ENCODE results near the gene RILP.
"Not testable (repeated sequence)": the region's sequence is repeated elsewhere in the genome, so short reads cannot be mapped to it uniquely, and the experiment has no call there.

Gene RILP

DNA sequence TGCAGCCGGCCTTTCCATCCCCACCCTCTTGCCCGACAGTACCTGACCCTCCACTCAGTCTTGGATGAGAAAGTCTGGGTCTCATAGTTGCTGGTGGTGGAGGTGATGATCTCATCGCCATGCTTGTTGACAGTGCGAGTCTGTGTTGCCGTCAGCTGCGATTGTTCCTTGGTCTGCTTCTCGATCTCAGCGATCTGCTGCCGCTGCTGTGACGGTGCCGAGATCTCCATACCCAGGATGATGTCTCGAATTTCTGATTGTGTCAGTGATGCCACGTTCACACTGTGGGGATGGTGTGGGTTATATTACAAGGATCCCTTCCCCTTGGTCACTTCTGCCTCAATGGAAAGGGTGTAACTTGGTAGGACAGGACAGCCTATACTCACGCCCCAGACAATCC lies 4.1 kb upstream of the RILP start:
- H3K4me3 ChIP-seq (replicated peaks; ENCODE audit: low read depth, low read length): no peak overlapping the region
- DNase-seq (ENCODE audit: low read depth): no peak
- TF ChIP-seq, protein P1, sequence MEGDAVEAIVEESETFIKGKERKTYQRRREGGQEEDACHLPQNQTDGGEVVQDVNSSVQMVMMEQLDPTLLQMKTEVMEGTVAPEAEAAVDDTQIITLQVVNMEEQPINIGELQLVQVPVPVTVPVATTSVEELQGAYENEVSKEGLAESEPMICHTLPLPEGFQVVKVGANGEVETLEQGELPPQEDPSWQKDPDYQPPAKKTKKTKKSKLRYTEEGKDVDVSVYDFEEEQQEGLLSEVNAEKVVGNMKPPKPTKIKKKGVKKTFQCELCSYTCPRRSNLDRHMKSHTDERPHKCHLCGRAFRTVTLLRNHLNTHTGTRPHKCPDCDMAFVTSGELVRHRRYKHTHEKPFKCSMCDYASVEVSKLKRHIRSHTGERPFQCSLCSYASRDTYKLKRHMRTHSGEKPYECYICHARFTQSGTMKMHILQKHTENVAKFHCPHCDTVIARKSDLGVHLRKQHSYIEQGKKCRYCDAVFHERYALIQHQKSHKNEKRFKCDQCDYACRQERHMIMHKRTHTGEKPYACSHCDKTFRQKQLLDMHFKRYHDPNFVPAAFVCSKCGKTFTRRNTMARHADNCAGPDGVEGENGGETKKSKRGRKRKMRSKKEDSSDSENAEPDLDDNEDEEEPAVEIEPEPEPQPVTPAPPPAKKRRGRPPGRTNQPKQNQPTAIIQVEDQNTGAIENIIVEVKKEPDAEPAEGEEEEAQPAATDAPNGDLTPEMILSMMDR (IDR thresholded peaks at IDR 0.05; ENCODE audit: low read length, missing control alignments): no peak

DNA sequence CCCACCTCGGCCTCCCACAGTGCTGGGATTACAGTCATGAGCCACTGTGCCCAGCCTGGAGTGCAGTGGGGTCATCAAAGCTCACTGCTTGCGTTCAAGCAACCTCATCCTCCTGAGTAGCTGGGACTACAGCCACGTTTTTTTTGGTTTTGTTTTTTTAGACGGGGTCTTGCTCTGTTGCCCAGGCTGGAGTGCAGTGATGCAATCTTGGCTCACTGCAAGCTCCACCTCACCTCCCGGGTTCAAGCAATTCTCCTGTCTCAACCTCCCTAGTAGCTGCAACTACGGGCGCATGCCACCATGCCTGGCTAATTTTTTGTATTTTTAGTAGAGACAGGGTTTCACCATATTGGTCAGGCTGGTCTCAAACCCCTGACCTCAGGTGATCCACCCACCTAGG lies 3.1 kb upstream of the RILP start:
- H3K4me3 ChIP-seq (replicated peaks; ENCODE audit: low read depth, low read length); DNase-seq (ENCODE audit: low read depth): not testable (repeated sequence)

DNA sequence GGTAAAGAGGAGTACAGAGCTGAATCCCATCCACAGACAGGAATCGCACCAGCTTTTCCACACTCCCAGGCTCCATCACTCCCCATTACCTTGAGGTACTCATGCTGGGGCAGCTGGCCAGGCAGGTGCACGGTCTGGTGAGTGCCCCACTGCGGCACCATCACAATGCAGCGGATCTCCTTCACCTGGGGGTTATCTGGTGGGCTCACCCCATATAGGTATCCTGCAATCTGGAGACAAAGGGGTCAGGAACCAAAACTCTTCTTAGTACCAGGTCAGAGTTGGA lies 1.8 kb upstream of the RILP start:
- TF ChIP-seq, protein P1 (IDR thresholded peaks at IDR 0.05; ENCODE audit: low read length, missing control alignments): no peak
- no peak for DNase-seq (ENCODE audit: low read depth)
- H3K4me3 ChIP-seq (replicated peaks; ENCODE audit: low read depth, low read length): no peak overlapping the region

DNA sequence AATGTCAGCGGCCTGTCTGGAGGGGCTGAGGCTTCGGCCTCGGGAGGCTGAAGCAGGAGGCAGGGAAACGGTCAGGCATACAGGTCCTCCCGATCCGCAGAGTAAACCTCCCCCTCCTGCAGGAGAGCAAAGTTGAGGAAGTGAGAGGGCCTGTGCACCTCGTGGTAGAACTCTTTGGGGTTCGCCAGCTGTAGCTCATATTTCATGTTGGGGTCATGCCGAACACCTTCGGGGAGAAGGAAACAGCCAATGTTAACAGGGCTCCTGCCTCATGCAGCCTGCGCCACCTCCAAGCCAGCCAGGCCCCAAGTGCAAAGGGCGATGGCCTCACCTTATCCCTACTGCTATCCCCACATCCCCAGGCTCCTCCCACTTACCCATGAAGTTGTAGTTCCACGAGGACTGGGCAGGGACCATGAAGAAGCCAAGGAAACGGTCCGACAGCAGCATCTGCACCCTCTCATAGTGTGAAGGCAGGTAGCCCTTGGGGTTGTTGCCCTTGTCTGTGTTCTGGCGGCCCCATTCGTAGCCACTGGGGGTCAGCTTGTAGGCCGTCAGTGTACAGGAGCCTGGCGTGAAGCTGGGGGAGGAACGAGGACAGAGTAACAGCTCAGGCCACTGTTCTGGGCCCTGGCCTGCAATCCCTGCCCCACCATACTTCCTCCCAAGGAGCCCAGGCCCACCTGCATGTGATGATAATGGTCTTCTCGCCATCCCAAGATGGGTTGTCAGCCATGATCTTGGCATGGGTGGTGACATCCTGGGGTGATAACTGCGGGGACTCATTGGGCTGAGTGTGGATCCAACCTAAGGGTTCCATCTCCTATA lies 1.3 kb upstream of the RILP start:
- DNase-seq (ENCODE audit: low read depth): no peak
- no peak overlapping the region for H3K4me3 ChIP-seq (replicated peaks; ENCODE audit: low read depth, low read length)
- TF ChIP-seq, protein P1 (IDR thresholded peaks at IDR 0.05; ENCODE audit: low read length, missing control alignments): no peak

DNA sequence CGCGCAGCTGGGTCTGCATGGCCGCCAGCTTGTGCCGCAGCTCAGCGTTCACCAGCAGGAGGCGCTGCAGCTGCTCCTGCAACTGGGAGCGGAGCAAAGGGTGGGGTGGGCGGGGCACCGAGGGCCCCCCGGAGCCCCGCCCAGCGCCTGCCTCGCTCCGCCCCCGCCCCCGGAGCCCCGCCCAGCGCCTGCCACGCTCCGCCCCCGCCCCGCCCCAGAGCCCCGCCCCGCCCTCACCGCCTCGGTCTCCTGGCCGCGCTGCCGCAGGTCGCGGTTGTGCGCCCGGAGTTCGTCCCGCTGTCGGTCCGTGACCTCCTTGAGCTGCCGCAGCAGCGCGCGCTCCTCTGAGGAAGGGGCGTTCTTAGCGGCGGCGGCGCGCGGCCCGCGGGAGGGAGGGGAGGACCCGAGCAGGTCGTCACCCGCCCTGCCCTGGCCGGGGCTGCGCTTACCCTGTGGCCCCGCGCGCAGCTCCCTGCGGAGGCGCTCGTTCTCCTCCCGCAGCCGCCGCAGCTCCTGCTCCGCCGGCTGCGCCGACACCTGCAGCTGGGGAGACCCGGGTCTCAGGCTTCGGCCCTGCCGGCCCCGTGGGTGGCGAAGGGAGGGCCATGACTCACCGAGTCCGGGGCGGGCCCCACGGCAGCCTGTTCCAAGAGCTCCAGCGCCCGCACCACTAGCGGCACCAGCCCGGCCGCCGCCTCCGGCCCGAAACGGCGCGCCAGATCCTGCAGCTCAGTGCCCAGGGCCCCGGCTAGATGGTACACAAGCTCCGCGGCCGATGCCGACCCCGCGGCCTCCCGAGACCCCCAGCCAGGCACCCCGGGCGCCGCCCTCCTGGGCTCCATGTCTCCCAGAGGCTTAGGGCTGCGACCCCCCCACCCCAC lies 463 bp downstream of the RILP start:
- peak overlapping the region; percentile 57 for H3K4me3 ChIP-seq (replicated peaks; ENCODE audit: low read depth, low read length)
- TF ChIP-seq, protein P1 (IDR thresholded peaks at IDR 0.05; ENCODE audit: low read length, missing control alignments): peak; percentile 63
- DNase-seq (ENCODE audit: low read depth): peak; percentile 98

DNA sequence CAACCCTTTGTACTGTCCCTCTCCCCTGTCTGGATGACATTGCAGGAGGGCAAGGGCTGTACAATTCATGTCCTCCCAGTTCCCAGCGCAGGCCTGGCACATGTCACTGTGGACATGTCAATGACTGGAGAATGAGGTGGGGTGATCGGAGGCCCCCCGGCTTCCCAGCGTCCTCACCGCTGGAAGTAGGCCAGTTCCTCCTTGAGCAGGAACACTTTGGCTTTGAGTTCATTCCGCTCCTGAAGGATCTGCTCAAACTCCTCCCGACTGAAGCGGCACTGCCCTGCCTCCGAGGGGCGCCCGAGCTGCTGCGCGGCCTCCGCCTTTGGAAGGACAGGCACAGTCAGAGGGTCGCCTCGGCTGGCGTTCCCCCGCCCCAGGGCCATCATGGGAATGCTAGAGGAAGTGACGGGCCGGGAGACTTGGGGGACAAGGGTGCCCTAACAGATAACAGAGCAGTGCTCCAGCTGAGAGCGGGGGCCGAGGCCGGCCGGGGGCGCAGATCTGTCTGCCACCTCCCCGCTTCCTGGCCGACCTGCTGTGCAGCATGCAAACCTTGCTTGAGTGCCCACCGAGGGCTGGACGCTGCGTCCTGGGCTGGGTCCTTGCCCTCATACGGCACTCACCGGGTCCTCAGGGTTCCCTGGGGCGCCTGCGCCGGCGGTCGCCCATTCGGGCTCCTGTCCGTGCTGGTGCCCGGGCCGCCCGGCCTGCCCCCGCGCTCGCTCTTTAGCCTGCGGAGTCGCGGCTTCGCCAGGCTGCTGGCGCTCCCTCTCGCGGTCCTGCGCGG lies 1.3 kb downstream of the RILP start:
- TF ChIP-seq, protein P1 (IDR thresholded peaks at IDR 0.05; ENCODE audit: low read length, missing control alignments): peak; percentile 12
- peak; percentile 25 for DNase-seq (ENCODE audit: low read depth)
- H3K4me3 ChIP-seq (replicated peaks; ENCODE audit: low read depth, low read length): peak overlapping the region; percentile 51

DNA sequence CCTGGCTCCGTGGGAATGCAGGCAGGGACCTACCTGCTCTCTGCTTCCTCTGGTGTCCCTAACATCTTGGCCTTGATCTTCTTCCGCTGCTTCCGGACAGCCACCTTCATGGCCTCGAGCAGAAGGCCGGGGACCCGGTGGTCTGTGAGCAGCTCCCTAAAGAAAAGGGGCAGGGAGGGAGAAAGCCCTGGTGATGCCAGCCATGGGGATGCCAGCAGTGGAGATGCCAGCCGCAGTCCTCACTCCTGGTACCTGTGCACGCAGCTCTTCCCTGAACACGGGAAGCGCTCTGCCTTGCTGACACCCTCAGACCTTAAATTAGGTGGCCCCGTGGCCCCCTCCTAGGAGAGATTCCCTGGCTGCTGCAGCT lies 1.9 kb downstream of the RILP start:
- H3K4me3 ChIP-seq (replicated peaks; ENCODE audit: low read depth, low read length): no peak overlapping the region
- TF ChIP-seq, protein P1 (IDR thresholded peaks at IDR 0.05; ENCODE audit: low read length, missing control alignments): no peak

More for the DNA sequence above, 1.9 kb downstream of the RILP start:
- DNase-seq (ENCODE audit: low read depth): no peak
